ENCODE data around the gene CDH16.

CDH16 gene

DNA sequence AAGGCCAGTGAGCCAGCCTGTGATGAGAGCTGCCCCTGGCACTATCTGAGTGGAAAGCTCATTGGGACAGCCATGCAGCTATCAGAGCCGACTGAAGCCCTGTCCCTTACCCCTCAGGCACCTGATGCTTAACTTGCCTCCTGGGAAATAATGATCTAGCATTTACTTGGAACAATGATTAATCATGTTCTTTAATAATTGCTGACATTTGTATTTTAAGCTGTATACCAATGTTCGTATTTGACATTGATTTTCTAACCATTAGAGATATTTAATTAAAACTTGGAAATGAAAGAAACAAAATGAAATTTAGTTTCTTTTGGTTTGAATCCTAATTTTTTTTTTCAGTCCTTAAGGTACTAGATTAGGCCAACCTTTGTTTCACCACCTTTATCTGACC, 27.9 kb downstream of the CDH16 start:
- H3K4me3 ChIP-seq (ENCODE audit: low read length), result no peak overlapping the region
- TF ChIP-seq, protein P1, sequence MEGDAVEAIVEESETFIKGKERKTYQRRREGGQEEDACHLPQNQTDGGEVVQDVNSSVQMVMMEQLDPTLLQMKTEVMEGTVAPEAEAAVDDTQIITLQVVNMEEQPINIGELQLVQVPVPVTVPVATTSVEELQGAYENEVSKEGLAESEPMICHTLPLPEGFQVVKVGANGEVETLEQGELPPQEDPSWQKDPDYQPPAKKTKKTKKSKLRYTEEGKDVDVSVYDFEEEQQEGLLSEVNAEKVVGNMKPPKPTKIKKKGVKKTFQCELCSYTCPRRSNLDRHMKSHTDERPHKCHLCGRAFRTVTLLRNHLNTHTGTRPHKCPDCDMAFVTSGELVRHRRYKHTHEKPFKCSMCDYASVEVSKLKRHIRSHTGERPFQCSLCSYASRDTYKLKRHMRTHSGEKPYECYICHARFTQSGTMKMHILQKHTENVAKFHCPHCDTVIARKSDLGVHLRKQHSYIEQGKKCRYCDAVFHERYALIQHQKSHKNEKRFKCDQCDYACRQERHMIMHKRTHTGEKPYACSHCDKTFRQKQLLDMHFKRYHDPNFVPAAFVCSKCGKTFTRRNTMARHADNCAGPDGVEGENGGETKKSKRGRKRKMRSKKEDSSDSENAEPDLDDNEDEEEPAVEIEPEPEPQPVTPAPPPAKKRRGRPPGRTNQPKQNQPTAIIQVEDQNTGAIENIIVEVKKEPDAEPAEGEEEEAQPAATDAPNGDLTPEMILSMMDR (conservative IDR thresholded peaks at IDR 0.05; ENCODE audit: low read length), result no peak
- no peak for DNase-seq (ENCODE audit: low read depth)

DNA sequence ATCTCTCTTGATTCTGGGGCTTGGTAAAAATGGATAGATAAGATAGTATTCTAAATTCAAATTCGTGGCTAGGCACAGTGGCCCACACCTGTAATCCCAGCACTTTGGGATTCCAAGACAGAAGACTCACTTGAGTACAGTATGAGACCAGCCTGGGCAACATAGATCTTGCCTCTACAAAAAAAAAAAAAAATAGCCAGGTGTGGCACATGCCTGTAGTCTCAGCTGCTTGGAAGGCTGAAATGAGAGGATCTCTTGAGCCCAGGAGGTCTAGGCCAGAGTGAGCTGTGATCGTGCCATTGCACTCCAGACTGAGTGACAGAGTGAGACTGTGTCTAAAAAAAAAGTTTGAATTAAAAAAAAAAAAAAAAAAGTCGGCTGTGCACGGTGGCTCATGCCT, 29.1 kb downstream of the CDH16 start:
- TF ChIP-seq, protein P1 (conservative IDR thresholded peaks at IDR 0.05; ENCODE audit: low read length), result no peak
- H3K4me3 ChIP-seq (ENCODE audit: low read length), result no peak overlapping the region
- no peak for DNase-seq (ENCODE audit: low read depth)

DNA sequence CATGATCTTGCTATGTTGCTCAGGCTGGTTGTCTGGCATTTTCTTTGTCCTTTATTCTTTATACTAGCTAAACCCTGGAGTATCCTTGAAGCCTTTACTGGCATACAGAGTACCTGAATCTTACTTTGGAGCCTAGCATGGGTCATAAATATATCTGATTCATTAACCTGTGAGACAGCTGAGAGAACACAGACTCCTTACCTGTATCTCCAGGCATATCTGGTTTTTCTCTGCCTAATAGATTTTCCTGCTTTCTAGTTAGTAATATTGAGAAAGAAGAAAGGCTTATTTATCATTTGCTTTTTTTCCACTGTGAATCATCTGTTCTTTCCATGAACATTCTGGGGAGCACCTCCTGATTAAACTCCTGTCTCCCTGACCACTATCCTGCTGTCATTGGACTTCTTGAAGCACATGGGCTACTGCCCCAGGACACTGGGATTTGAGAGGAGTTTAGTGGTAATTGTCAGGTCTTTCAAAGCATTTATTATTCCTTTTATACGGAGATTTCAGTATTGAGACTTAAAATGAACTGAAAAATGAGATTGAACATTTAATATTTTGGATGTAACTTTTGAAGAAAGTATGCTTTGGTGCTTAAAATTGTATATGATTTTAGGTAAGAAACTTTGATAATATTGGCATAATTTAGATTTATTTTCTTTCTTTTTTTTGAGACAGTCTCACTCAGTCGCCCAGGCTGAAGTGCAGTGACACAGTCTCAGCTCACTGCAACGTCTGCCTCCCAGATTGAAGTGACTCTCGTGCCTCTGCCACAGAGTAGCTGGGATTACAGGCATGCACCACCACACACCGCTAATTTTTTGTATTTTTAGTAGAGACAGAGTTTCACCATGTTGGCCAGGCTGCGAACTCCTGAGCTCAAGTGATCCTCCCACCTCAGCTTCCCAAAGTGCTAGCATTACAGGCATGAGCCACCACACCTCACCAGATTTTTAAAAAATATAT, 29.8 kb downstream of the CDH16 start:
- TF ChIP-seq, protein P1 (conservative IDR thresholded peaks at IDR 0.05; ENCODE audit: low read length), result no peak

DNA sequence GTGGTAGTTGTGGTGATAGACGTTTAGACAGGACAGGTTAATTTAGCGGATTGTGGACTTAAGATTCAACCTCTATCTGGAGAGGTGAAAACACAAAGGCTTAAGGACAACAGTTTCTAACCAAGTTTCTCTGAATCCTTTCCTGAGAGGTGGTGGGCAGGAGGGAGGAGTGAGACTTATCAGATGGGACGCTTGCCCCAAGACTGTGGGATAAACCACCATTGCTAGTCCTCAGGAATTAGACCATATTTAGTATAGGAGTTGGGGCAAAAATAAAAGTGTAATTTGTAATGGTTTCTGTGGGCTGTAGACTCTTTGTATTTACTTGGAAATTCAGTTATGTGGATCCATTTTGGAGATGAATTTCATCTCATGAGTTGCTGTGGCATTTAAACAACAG, 31.8 kb downstream of the CDH16 start:
- no peak for DNase-seq (ENCODE audit: low read depth)
- TF ChIP-seq, protein P1 (conservative IDR thresholded peaks at IDR 0.05; ENCODE audit: low read length), result no peak

More for the DNA sequence above, 29.8 kb downstream of the CDH16 start:
- DNase-seq (ENCODE audit: low read depth), result no peak
- H3K4me3 ChIP-seq (ENCODE audit: low read length), result no peak overlapping the region

DNA sequence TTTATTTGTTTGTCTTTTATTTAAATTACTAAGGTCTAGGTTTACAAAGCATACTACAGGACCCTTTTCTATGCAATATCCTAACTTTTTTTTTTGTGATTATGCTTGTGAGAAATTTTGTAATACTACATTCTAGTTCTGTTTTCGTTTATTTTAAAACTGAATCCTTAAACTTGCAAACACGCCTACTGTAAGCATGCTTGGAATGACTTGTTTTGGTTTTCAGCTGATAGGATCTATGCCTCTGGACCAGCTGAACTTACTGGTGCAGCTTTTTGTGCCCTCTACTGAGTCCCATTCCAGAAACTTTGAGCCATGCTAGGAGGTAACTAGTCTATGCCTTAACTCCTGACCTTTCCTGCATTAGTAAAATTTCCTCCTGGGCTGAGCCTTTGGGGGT, 32.4 kb downstream of the CDH16 start:
- DNase-seq (ENCODE audit: low read depth), result peak; percentile 61
- H3K4me3 ChIP-seq (ENCODE audit: low read length), result no peak overlapping the region
- TF ChIP-seq, protein P1 (conservative IDR thresholded peaks at IDR 0.05; ENCODE audit: low read length), result no peak

More for the DNA sequence above, 31.8 kb downstream of the CDH16 start:
- no peak overlapping the region for H3K4me3 ChIP-seq (ENCODE audit: low read length)

DNA sequence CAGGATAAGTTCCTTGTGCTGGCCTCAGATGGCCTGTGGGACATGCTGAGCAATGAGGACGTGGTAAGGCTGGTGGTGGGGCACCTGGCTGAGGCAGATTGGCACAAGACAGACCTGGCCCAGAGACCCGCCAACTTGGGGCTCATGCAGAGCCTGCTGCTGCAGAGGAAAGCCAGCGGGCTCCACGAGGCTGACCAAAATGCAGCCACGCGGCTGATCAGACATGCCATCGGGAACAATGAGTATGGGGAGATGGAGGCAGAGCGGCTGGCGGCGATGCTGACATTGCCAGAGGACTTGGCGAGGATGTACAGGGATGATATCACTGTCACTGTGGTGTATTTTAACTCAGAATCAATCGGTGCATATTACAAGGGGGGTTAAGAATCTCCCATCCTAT, 33.2 kb downstream of the CDH16 start:
- DNase-seq (ENCODE audit: low read depth), result no peak
- TF ChIP-seq, protein P1 (conservative IDR thresholded peaks at IDR 0.05; ENCODE audit: low read length), result no peak
- H3K4me3 ChIP-seq (ENCODE audit: low read length), result no peak overlapping the region

DNA sequence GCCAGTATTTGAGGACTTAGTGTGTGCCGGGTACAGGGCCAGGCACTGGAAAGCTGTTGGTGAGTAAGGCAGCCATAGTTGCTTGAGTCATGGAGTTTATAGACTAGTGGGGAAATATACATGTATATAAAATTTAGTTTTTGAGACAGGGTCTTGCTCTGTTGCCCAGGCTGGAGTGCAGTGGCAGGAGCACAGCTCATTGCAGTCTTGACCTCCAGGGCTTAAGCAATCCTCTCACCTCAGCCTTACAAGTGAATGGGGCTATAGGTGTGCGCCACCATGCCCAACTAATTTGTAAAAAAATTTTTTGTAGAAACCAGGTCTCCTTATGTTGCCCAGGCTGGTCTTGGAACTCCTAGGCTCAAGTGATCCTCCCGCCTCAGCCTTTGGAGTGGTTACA, 36.0 kb downstream of the CDH16 start:
- H3K4me3 ChIP-seq (ENCODE audit: low read length), result no peak overlapping the region
- TF ChIP-seq, protein P1 (conservative IDR thresholded peaks at IDR 0.05; ENCODE audit: low read length), result no peak

More for the DNA sequence above, 36.0 kb downstream of the CDH16 start:
- no peak for DNase-seq (ENCODE audit: low read depth)

Data from AG10803 (cell line).